GM13977 (cell line): Measurements from ENCODE around the gene NEK6.

Source experiments
- DNase-seq: peaks from one replicate; pipeline ENCODE4 v3.0.0; 2012; ENCODE audit warnings: low spot score
- in situ Hi-C: fragments of 300-500 bp; cut with MboI; formaldehyde crosslinking; loops from one replicate; pipeline ENCODE4 v1.12.0; 2022; ENCODE audit warnings: low sequenced_read_pairs, low pct_unique_long_range_greater_than_20kb, mixed read lengths, inconsistent platforms; ENCODE audit not compliant: unreplicated experiment
- TF ChIP-seq, protein P1 (sequence below): IDR thresholded peaks from 2 replicates; pipeline ENCODE4 v1.5.1; 2012; ENCODE audit warnings: mild to moderate bottlenecking, control low read depth; ENCODE audit not compliant: insufficient read depth; ENCODE audit errors: extremely low read depth, missing control alignments

The NEK6 gene

DNA sequence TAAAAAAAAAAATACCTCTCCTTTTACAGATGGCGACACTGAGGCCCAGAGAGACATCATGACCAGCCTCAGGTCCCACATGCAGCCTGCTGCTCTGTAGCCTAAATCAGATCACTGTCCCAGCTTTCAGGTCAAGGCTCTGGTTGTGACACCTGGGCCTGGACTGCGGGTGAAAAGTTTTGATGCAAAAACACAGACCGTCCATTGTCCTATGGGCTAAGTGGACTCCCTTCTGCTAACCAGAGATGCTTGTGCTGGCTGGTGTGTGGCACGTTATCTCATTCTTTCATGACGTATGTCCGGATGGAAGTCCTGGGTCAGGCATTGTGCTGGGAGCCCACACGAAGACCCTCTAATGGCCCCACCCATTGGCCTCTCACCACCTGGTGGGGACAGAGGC lies 7.8 kb downstream of the NEK6 start:
- DNase-seq: no peak
- TF ChIP-seq, protein P1, sequence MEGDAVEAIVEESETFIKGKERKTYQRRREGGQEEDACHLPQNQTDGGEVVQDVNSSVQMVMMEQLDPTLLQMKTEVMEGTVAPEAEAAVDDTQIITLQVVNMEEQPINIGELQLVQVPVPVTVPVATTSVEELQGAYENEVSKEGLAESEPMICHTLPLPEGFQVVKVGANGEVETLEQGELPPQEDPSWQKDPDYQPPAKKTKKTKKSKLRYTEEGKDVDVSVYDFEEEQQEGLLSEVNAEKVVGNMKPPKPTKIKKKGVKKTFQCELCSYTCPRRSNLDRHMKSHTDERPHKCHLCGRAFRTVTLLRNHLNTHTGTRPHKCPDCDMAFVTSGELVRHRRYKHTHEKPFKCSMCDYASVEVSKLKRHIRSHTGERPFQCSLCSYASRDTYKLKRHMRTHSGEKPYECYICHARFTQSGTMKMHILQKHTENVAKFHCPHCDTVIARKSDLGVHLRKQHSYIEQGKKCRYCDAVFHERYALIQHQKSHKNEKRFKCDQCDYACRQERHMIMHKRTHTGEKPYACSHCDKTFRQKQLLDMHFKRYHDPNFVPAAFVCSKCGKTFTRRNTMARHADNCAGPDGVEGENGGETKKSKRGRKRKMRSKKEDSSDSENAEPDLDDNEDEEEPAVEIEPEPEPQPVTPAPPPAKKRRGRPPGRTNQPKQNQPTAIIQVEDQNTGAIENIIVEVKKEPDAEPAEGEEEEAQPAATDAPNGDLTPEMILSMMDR: no peak

DNA sequence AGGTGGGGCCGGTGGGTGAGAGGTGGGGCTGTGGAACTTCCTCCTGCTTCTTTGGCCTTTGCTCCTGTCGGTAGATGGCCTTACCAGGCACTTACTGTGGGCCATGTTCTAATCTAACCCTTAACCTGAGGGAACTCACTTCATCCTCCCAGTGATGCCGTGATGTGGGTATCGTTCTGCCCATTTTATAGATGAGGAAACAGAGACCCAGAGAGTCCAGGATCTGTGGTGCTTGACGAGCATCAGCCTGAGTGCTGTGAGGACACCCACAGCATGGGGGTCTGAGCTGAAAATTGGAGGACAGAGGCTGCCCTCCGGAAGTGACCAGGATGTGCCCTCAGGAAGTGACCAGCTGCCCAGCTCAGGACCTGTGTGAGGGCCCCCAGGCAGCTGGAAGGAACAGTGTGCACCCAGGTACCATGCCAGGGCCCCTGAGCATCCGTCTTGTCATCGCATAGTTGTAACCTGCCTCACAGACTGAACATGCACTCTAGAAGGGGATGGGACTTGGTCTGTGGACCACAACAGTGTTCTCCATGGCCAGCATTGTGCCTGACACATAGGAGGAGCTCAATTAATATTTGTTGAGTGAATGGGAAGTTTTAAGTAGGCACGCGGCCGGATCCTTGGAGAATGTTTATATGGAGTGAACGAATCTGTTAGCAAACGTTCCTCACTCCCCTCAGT lies 8.5 kb downstream of the NEK6 start:
- DNase-seq: no peak
- TF ChIP-seq, protein P1: no peak
- in situ Hi-C loops: no loop called here

More for the DNA sequence above, 7.8 kb downstream of the NEK6 start:
- in situ Hi-C loops: no loop called here

DNA sequence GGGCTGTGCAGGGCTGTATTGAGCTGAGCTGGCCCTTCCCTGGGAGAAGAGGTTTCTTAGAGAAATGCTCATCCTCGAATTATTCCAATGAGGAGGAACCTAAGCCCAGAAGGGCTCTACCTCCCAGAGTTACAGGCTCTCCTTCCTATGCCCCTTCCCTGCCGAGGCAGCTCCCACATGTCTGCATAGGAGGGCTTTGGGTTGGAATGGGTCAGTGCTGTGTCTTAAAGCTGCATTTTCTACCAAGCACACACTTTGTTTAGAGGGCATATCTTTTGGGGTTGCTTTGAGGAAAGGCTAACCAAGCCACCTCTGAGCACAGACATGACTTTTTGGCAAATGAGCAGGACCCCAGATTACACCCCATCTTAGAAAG lies 9.1 kb downstream of the NEK6 start:
- TF ChIP-seq, protein P1: no peak
- in situ Hi-C loops: no loop called here
- DNase-seq: no peak

DNA sequence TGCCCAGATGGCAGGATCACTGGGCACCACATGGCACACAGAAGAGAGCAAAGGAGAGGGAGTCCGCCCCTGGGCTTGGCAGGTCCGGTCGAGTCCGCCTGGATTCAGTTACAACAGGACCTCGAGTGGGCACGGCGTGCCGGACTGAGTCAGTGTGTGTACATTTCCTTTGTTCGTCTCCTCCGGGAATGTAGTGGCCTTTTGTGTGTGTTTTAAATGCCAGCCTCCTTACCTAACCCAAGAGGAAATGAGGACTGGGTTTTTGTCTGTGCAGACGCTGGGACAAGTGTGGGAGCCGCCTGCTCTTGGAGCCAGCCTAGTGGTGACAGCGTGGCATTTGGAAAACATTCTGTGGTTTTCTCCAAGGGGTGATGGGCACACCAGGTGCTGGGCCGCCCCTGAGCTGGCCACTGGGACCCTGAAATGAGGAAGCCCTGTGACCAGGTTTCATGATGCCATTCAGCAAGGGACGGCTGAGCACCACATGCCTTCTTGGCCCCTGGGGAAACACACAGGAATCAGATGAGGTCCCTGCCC lies 9.6 kb downstream of the NEK6 start:
- DNase-seq: no peak

DNA sequence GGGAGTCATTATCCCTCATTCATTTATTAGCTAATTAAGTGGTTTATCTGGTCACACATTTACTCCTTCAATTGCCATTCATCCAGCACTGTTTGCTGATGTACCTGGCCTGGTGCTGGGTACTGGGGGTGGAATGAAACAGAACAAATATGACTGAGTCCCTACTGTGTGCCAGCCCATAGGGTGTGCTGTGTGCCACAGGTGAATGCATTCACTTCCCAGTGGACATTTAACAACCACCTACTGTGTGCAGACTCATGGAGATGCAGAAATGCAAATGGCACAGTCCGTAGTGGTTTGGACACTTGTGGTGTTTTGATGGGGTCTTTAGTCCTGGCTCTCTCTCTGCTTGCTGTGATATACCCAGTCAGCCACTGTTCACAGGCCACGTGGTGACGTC lies 10.5 kb downstream of the NEK6 start:
- no peak for DNase-seq
- in situ Hi-C loops: no loop called here
- TF ChIP-seq, protein P1: no peak

More for the DNA sequence above, 9.6 kb downstream of the NEK6 start:
- in situ Hi-C loops: no loop called here
- TF ChIP-seq, protein P1: no peak

DNA sequence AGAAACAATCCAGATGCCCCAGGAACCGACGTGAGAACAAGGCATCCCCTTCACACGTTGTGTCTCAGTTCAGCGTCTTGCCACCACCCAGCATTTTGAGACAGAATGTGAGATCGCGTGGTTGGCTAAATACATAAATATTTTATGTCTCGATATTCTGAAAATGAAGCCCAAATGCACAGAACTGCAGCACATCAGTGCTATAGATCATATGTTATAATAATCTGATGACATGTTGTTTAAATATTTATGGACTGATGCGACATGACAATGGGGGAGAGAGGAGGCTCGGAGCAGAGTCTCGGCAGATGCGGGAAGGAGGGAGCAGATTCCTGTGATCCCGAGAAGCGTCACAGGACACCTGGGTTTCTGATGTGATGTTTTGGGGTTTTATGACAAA lies 10.9 kb downstream of the NEK6 start:
- TF ChIP-seq, protein P1: no peak
- DNase-seq: no peak
- in situ Hi-C loops: no loop called here
